OCI-LY1 (cell line): ENCODE results near the gene ATXN7L1.

Experiments used
- H2AFZ ChIP-seq: fragments of 200-600 bp; sonication (generic), shearing (Covaris generic); 2 replicates; pipeline ENCODE4 v1.6.0; 2014; ENCODE audit warnings: antibody characterized with exemption, mild to moderate bottlenecking, low read length
- H3F3A ChIP-seq: fragments of 200-600 bp; sonication (generic), shearing (Covaris generic); 2 replicates; pipeline ENCODE4 v1.6.0; 2014; ENCODE audit warnings: mild to moderate bottlenecking, antibody characterized with exemption, low read length, moderate library complexity; ENCODE audit not compliant: insufficient read depth
- H3K27ac ChIP-seq: fragments of 200-600 bp; sonication (generic); 2 replicates; pipeline ENCODE4 v1.5.1; 2014; ENCODE audit warnings: low read length, mixed run types, mild to moderate bottlenecking, low read depth; ENCODE audit not compliant: poor library complexity, severe bottlenecking
- H3K27me3 ChIP-seq: fragments of 200-600 bp; sonication (generic); 2 replicates; pipeline ENCODE4 v1.6.0; 2014; ENCODE audit warnings: antibody characterized with exemption, mild to moderate bottlenecking, low read length, moderate library complexity; ENCODE audit not compliant: insufficient read depth
- H3K36me3 ChIP-seq: fragments of 200-600 bp; sonication (generic); 2 replicates; pipeline ENCODE4 v1.6.1; 2014; ENCODE audit warnings: mild to moderate bottlenecking, antibody characterized with exemption, low read length, moderate library complexity, mixed read lengths; ENCODE audit not compliant: insufficient read depth
- H3K4me1 ChIP-seq: fragments of 200-600 bp; sonication (generic); 2 replicates; pipeline ENCODE4 v1.5.1; 2014; ENCODE audit warnings: mild to moderate bottlenecking, low read length, moderate library complexity; ENCODE audit not compliant: insufficient read depth, severe bottlenecking
- H3K4me2 ChIP-seq: fragments of 200-600 bp; sonication (generic), shearing (Covaris generic); 2 replicates; pipeline ENCODE4 v1.6.1; 2014; ENCODE audit warnings: low read length
- H3K4me3 ChIP-seq: fragments of 200-600 bp; sonication (generic); 2 replicates; pipeline ENCODE4 v1.5.1; 2014; ENCODE audit warnings: low read length, low read depth, mild to moderate bottlenecking, mixed read lengths; ENCODE audit not compliant: poor library complexity, severe bottlenecking
- H3K79me2 ChIP-seq: fragments of 200-600 bp; shearing (Covaris generic); 2 replicates; pipeline ENCODE4 v1.6.1; 2016; ENCODE audit warnings: mixed run types, low read length, mixed read lengths; ENCODE audit not compliant: insufficient read depth
- H3K9ac ChIP-seq: fragments of 200-600 bp; sonication (generic), shearing (Covaris generic); 2 replicates; pipeline ENCODE4 v1.6.1; 2014; ENCODE audit warnings: mild to moderate bottlenecking, low read length, mixed read lengths
- H3K9me2 ChIP-seq: fragments of 200-600 bp; sonication (generic), shearing (Covaris generic); 2 replicates; pipeline ENCODE4 v1.6.1; 2014; ENCODE audit warnings: low read depth, mild to moderate bottlenecking, low read length, mixed read lengths
- H3K9me3 ChIP-seq: fragments of 200-600 bp; shearing (Covaris generic); 2 replicates; pipeline ENCODE4 v1.6.1; 2014; ENCODE audit warnings: low read length, mixed read lengths
- H4K20me1 ChIP-seq: fragments of 200-600 bp; sonication (generic), shearing (Covaris generic); 2 replicates; pipeline ENCODE4 v1.6.0; 2016; ENCODE audit warnings: mild to moderate bottlenecking, low read length; ENCODE audit not compliant: insufficient read depth
- CTCF ChIP-seq: fragments of 200-600 bp; sonication (generic), shearing (Covaris generic); IDR thresholded peaks from 2 replicates; pipeline ENCODE4 v1.5.1; 2017; ENCODE audit warnings: mild to moderate bottlenecking, antibody characterized with exemption, low read length, moderate library complexity, mixed read lengths
- EZH2 ChIP-seq: fragments of 200-600 bp; sonication (generic), shearing (Covaris generic); IDR thresholded peaks from 2 replicates; pipeline ENCODE4 v1.8.0; 2017; ENCODE audit warnings: borderline replicate concordance, mixed run types, mild to moderate bottlenecking, antibody characterized with exemption, low read length, moderate library complexity, mixed read lengths

ATXN7L1 gene

DNA sequence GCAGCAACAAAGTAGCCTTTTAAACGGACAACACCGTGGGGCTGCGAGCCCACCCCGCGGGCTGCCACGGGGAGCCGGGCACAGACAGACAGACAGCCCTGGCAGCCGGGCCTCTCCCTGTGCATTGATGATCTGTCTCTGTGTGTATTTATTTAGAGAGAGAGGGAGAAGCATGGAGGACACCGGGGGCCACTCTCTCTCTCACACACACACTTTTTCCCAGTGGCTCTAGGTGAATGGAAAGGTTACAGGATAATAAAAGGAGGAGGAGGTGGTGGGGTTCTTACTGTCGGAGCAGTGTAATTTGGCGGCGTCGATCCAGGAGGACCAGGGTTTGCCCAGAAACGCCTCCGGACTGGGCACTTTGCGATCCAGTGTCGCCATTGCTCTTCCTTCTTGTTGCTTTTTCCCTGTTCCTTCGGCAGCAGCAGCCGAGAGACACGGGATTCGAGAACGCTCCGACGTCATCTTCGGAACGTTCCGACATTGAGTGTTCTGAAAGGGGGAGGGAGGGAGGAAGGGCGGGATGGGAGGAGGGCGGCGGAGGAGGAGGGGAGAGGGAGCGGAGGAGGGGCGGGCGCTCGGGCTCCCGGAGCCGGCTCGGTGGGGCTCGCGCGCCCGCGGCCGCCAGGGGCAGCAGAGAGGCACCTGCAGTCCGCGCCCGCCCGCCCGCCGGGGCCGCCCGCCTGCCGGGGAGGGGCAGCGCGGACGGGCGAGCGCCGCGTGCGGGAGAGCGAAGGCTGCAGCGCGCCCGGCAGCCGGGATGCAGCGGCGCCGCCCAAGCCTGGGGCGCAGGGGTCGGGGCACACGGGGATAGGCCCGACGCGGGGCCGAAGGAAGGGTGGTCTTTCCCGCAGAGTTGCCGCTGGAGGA, at the start of gene ATXN7L1:
Gene ATXN7L1 (minus strand): TSS at position 509 of the 873 bp plus-strand sequence. CDS start 41 bp downstream, at position 468.
- Histone ChIP-seq H3K4me2 (peak within 1 kb of the TSS; percentile 90), H3K4me3 (peak within 1 kb of the TSS; percentile 64), H2AFZ (peak within 1 kb of the TSS; percentile 22; the same call in 1 of the 2 replicates), H3K27ac (no peak within 1 kb of the TSS), H3K36me3 (no peaks in the 10 kb centered on the region), H3K9me3 (no peaks in the 10 kb centered on the region), H3K9ac (peak within 1 kb of the TSS; percentile 52; the same call in 1 of the 2 replicates), H3K4me1 (peaks cover 10% of the 10 kb centered on the region), H3K9me2 (no peaks in the 10 kb centered on the region), H3K79me2 (no peaks in the 10 kb centered on the region), H4K20me1 (no peaks in the 10 kb centered on the region), H3K27me3 (peaks cover 12% of the 10 kb centered on the region; the same call in 1 of the 2 replicates), H3F3A (no peaks in the 10 kb centered on the region)
- TF ChIP-seq CTCF (peak; percentile 29), EZH2 (no peak)

DNA sequence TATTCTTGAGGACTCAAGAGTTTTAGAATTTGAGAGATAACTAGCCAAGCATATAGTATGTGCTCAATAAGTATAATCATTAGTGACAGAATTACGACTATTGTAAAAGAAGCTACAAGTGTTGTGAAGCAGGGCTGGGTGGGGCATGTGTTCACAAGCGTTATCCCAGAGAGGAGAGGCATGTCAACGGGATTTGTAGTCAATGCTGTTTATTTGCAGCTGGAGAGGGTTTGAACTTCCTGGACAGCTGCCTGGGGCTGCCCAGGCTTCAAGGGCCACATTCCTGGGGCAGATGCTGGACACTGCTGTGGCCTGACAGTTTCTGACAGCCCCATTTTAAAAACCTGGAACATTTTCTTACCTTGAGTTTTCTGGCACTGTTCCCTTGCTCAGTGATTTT, 49.7 kb upstream of the ATXN7L1 start:
- no peaks in the 10 kb centered on the region for H3K9me3 ChIP-seq
- no peak overlapping the region for H3K4me2 ChIP-seq
- no peaks in the 10 kb centered on the region for H3K9me2 ChIP-seq
- H3K27ac ChIP-seq, result no peak overlapping the region
- no peaks in the 10 kb centered on the region for H3K79me2 ChIP-seq
- no peaks in the 10 kb centered on the region for H3K4me1 ChIP-seq
- H4K20me1 ChIP-seq, result no peaks in the 10 kb centered on the region
- no peak overlapping the region for H3K9ac ChIP-seq
- no peaks in the 10 kb centered on the region for H3F3A ChIP-seq
- H2AFZ ChIP-seq, result no peak overlapping the region
- no peaks in the 10 kb centered on the region for H3K27me3 ChIP-seq
- TF ChIP-seq EZH2, result no peak
- no peak for TF ChIP-seq CTCF
- no peak overlapping the region for H3K4me3 ChIP-seq
- no peaks in the 10 kb centered on the region for H3K36me3 ChIP-seq

DNA sequence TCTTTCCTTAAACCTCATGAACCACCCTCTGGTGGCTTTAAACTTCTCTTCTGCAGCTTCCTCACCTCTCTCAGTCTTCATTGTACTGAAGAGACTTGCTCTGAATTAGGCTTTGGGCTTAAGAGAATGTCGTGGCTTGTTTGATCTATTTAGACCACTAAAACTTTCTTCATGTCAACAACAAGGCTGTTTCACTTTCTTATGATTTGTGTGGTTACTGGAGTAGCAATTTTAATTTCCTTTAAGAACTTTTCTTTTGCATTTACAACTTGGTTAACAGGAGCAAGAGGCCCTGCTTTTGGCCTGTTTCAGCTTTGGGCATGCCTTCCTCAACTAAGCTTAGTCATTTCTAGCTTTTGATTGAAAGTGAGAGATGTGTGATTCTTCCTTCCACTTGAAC, 48.5 kb upstream of the ATXN7L1 start:
- Histone ChIP-seq H3K27me3 (no peaks in the 10 kb centered on the region), H3K27ac (no peak overlapping the region), H3K9me2 (no peaks in the 10 kb centered on the region), H4K20me1 (no peaks in the 10 kb centered on the region), H3K4me2 (no peak overlapping the region), H3K36me3 (no peaks in the 10 kb centered on the region), H3K79me2 (no peaks in the 10 kb centered on the region), H3K9ac (no peak overlapping the region), H2AFZ (no peak overlapping the region), H3K9me3 (no peaks in the 10 kb centered on the region), H3K4me1 (no peaks in the 10 kb centered on the region), H3F3A (no peaks in the 10 kb centered on the region), H3K4me3 (no peak overlapping the region)
- no peak for TF ChIP-seq CTCF
- no peak for TF ChIP-seq EZH2
